Cardiac muscle cell (in vitro differentiated cells and primary cell): ENCODE data around the gene CFAP91. TPM values are rescaled to one million over a fixed set of nuclear protein-coding genes. Genes with fewer than 3 reads are reported as not detected.
"Not testable (repeated sequence)": the region's sequence is repeated elsewhere in the genome, so short reads cannot be mapped to it uniquely, and the experiment has no call there.

ENCODE experiments used
- DNase-seq, 2 donors: peaks; one replicate each; pipeline versions ENCODE4 v3.0.0 to v3.0.0-alpha.2; 2010 to 2017; ENCODE audit warnings: low read depth in 1 of 2, low spot score in 1 of 2
- H3K27ac ChIP-seq: fragments of 200-600 bp; sonication (generic); 2 replicates; pipeline ENCODE4 v1.5.1; 2016
- H3K27me3 ChIP-seq: fragments of 200-600 bp; sonication (generic); 2 replicates; pipeline ENCODE4 v1.6.0; 2016; ENCODE audit warnings: control low read depth
- H3K36me3 ChIP-seq: fragments of 200-600 bp; sonication (generic); 2 replicates; pipeline ENCODE4 v1.5.1; 2016; ENCODE audit warnings: control low read depth
- H3K4me1 ChIP-seq: fragments of 200-600 bp; sonication (generic); 2 replicates; pipeline ENCODE4 v1.8.1; 2017; ENCODE audit warnings: low read depth, mild to moderate bottlenecking, mixed run types
- H3K4me3 ChIP-seq: fragments of 200-600 bp; sonication (generic); 2 replicates; pipeline ENCODE4 v1.5.1; 2016; ENCODE audit warnings: mild to moderate bottlenecking
- H3K9me3 ChIP-seq: fragments of 200-600 bp; sonication (generic); 2 replicates; pipeline ENCODE4 v1.5.1; 2017; ENCODE audit warnings: low read depth, mild to moderate bottlenecking, control low read depth
- polyA plus RNA-seq: library from polyadenylated mRNA; unstranded; fragments of >200 nt; fragmentation: Nextera tagmentation; extraction: Ambion mirVana; gene quantifications from 2 replicates; pipeline ENCODE4 v1.2.1, GENCODE V29; 2016
- total RNA-seq: library from RNA; depleted of rRNA; stranded (reverse); fragments of >200 nt; gene quantifications from 2 replicates; pipeline ENCODE4 v1.2.3, GENCODE V29; 2016
- TF ChIP-seq, protein P1 (sequence below): IDR thresholded peaks from 2 replicates; pipeline ENCODE4 v1.5.1; 2012; ENCODE audit warnings: low read depth, mild to moderate bottlenecking, low read length

CFAP91 gene
- total and polyA plus RNA-seq, 2 experiments from 2014 or later: 0.92 to 1.4 TPM

DNA sequence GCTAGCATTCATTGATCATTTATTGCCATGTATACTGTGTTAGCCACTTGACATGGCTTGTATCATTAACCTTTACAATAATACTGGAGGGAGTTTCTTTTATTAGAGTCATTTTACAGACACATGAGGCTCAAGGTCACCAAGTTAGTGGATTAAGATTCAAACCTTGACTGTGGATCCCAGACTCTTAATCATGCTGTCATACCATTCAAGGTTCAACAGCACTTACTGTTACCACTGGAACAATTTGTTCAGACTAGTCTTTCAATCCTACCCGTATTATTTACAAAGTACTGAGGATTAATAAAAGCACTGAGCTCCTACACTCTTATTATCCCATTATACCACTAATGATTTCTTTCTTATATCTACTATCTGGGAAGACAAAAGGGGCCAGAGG, 26.8 kb upstream of the CFAP91 start:
- TF ChIP-seq, protein P1, sequence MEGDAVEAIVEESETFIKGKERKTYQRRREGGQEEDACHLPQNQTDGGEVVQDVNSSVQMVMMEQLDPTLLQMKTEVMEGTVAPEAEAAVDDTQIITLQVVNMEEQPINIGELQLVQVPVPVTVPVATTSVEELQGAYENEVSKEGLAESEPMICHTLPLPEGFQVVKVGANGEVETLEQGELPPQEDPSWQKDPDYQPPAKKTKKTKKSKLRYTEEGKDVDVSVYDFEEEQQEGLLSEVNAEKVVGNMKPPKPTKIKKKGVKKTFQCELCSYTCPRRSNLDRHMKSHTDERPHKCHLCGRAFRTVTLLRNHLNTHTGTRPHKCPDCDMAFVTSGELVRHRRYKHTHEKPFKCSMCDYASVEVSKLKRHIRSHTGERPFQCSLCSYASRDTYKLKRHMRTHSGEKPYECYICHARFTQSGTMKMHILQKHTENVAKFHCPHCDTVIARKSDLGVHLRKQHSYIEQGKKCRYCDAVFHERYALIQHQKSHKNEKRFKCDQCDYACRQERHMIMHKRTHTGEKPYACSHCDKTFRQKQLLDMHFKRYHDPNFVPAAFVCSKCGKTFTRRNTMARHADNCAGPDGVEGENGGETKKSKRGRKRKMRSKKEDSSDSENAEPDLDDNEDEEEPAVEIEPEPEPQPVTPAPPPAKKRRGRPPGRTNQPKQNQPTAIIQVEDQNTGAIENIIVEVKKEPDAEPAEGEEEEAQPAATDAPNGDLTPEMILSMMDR: no peak
- peak overlapping the region; percentile 94 for H3K27ac ChIP-seq
- DNase-seq: no peak
- H3K36me3 ChIP-seq: peaks cover 17% of the 10 kb centered on the region
- H3K4me3 ChIP-seq: peak overlapping the region; percentile 63
- no peaks in the 10 kb centered on the region for H3K9me3 ChIP-seq
- H3K27me3 ChIP-seq: no peaks in the 10 kb centered on the region
- H3K4me1 ChIP-seq: peaks cover 32% of the 10 kb centered on the region

DNA sequence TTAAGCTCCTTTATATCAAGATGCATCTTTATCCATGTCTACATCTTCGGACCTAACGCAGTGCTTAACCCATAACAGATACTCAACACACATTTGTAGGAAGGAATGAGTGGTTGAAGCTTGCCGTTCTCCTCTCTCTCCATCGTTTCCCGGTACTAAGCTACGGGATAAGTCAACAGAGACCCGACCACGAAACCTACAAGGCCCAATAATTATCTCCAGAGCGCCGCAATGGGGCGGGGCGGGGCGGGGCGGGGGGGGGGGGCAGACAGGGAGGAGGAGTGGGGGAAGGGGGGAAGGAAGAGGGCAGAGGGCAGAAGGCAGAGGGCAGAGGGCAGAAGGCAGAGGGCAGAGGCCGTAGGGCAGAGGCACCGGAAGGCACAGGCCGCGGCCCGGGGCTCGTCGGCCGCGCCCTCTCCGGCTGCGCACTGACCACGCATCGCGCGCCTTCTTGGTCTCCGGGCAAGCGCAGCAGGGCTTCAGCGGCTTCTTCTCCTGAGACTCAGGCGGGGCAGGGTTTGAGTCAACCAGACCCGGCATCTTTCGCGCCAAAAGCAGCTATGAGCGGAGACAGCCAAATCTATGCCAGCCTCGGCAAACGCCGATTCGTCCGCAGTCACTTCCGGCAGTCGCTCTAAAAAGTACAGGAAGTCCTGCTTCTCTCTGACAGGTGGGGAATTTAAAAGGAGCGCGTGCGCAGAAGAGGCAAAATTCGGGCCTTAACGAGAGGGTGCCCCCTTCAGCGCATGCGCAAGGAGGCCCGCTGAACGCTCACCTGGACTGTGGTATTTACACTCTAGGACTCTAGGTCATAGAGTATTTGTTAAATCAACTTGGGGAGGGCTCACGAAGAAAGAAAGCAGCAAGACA, 25.8 kb upstream of the CFAP91 start, which contains the start of gene COX17:
TSS of gene COX17 (minus strand) at position 636 of the 870 bp plus-strand sequence. CDS start at position 540, 96 bp downstream.
- Histone ChIP-seq H3K36me3 (peaks cover 8% of the 10 kb centered on the region), H3K4me3 (peak within 1 kb of the TSS; percentile 63), H3K4me1 (peaks cover 24% of the 10 kb centered on the region), H3K27me3 (no peaks in the 10 kb centered on the region), H3K9me3 (no peaks in the 10 kb centered on the region), H3K27ac (peak within 1 kb of the TSS; percentile 94)
- DNase-seq: peak; percentile 95 to 97
- TF ChIP-seq, protein P1: no peak

GRCh38 chr3:119677641-119677934, 25.2 kb upstream of the CFAP91 start:
- H3K36me3 ChIP-seq: peaks cover 8% of the 10 kb centered on the region
- H3K9me3 ChIP-seq: no peaks in the 10 kb centered on the region
- H3K4me3 ChIP-seq: peak overlapping the region; percentile 63
- DNase-seq: no peak
- H3K27ac ChIP-seq: peak overlapping the region; percentile 94
- H3K4me1 ChIP-seq: peaks cover 18% of the 10 kb centered on the region
- TF ChIP-seq, protein P1: no peak
- H3K27me3 ChIP-seq: no peaks in the 10 kb centered on the region

DNA sequence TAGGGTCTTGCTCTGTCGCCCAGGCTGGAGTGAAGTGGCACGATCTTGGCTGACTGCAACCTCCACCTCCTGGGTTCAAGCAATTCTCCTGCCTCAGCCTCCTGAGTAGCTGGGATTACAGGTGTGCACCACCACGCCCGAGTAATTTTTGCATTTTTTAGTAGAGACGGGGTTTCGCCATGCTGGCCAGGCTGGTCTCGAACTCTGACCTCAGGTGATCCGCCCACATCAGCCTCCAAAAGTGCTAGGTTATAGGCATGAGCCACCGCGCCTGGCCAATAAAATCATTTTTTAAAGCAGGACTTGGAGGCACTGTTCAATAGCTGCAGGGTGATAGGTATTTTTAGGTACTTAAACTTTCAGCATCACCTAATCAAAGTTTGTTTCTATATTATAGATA, 24.6 kb upstream of the CFAP91 start:
- H3K4me1 ChIP-seq: peaks cover 13% of the 10 kb centered on the region
- H3K9me3 ChIP-seq, DNase-seq, H3K27me3 ChIP-seq, H3K4me3 ChIP-seq, H3K36me3 ChIP-seq, H3K27ac ChIP-seq: not testable (repeated sequence)

- Histone ChIP-seq H3K27ac (peak overlapping the region; percentile 83), H3K4me3 (no peak overlapping the region), H3K36me3 (no peaks in the 10 kb centered on the region), H3K27me3 (no peaks in the 10 kb centered on the region), H3K4me1 (peaks cover 9% of the 10 kb centered on the region), H3K9me3 (no peaks in the 10 kb centered on the region)
- TF ChIP-seq, protein P1: no peak
- DNase-seq: no peak
These were observed 22.9 kb upstream of the CFAP91 start for GRCh38 chr3:119679874-119680273.

GRCh38 chr3:119681279-119681678, 21.5 kb upstream of the CFAP91 start:
- TF ChIP-seq, protein P1: peak; percentile 39
- DNase-seq: peak; percentile 49 to 65
- H3K4me3 ChIP-seq: no peak overlapping the region

More at GRCh38 chr3:119681279-119681678, 21.5 kb upstream of the CFAP91 start:
- H3K9me3 ChIP-seq: no peaks in the 10 kb centered on the region
- H3K27me3 ChIP-seq: no peaks in the 10 kb centered on the region
- H3K27ac ChIP-seq: no peak overlapping the region
- no peaks in the 10 kb centered on the region for H3K4me1 ChIP-seq
- H3K36me3 ChIP-seq: no peaks in the 10 kb centered on the region
